HL-60 (cell line): ENCODE data around the gene DDX46.

Experiments
- CTCF ChIP-seq: IDR thresholded peaks from one replicate; pipeline ENCODE4 v1.5.1; 2011; ENCODE audit warnings: low read length, control low read depth, inconsistent platforms; ENCODE audit not compliant: insufficient read depth
- POLR2AphosphoS5 ChIP-seq: IDR thresholded peaks from 2 replicates; pipeline ENCODE4 v1.6.1; 2012; ENCODE audit warnings: low read depth
- REST ChIP-seq: IDR thresholded peaks from 2 replicates; pipeline ENCODE4 v1.6.1; 2012; ENCODE audit warnings: low read depth; ENCODE audit not compliant: insufficient replicate concordance

GRCh38 chr5:134824681-134825080, 66.1 kb downstream of the DDX46 start:
- TF ChIP-seq REST, result no peak
- no peak for TF ChIP-seq CTCF
- TF ChIP-seq POLR2AphosphoS5, result no peak
